Raji (cell line): ENCODE data around the gene ZNF273.

Source experiments
- POLR2A ChIP-seq: IDR thresholded peaks from 2 replicates; pipeline ENCODE4 v1.6.1; 2011; ENCODE audit warnings: low read depth, low read length, control low read depth; ENCODE audit not compliant: insufficient read depth

The ZNF273 gene

GRCh38 chr7:64883113-64883905, 19.8 kb upstream of the ZNF273 start:
- TF ChIP-seq POLR2A = no peak

DNA sequence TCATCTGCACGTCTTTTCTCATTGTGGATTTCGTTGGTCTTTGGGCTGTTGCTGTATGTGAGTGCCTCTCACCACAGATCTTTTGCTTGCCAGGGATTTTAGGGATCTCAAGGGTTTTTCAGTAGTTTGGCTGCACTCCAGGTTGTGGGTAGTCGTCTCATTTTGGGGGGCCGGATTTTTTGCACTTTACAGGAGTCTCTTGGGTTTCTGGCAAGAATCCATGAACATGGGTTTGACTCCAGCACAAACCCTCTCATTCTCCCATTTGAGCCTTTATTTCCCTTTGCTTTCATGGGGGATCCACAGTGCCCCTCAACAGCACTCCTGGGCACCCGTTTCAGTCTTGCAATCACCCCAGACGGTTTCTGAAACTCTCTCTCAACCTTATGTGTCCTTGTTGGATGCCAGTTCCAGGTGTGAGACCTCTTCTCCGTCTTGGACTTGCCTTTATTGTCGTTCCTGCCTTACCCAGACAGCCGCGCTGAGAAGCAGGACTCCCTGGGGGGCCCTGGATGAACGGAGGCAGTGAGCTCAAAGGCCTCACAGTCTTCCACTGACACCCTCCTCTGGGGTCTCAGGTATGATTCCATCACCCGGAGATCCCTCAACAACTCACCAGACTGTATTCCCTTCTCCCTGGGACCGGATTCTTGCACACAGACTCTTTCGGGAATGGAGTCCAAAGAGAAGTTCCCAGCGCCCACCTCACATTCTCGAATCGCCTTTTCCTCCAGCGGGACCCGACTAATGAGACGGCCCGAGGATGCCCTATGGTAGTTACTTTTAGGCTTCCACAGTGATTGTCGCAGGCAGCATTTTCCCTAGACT, 18.8 kb upstream of the ZNF273 start:
- TF ChIP-seq POLR2A = no peak

DNA sequence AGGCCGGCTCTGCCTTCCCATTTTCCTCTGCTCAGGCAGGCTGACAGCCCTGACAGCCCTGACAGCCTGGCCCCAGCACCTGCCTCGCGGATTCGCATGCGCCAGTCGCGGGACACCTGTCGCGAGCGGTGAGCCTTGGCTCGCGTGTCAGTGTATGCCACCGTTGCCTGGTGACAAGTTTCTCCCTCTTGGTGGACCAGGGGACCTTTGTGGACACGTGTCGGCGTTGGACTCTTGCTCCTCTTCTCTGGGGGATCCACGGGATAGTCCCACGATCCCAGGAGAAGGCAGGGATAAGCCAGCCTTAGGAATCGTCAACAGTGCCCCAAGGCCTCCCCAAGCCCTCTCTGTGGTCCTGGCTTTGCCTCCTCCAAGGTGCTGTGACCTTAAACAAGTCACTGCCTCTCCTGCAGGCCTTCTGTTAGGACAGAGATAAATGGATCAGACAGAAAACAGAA, 18.1 kb upstream of the ZNF273 start:
- no peak for TF ChIP-seq POLR2A

DNA sequence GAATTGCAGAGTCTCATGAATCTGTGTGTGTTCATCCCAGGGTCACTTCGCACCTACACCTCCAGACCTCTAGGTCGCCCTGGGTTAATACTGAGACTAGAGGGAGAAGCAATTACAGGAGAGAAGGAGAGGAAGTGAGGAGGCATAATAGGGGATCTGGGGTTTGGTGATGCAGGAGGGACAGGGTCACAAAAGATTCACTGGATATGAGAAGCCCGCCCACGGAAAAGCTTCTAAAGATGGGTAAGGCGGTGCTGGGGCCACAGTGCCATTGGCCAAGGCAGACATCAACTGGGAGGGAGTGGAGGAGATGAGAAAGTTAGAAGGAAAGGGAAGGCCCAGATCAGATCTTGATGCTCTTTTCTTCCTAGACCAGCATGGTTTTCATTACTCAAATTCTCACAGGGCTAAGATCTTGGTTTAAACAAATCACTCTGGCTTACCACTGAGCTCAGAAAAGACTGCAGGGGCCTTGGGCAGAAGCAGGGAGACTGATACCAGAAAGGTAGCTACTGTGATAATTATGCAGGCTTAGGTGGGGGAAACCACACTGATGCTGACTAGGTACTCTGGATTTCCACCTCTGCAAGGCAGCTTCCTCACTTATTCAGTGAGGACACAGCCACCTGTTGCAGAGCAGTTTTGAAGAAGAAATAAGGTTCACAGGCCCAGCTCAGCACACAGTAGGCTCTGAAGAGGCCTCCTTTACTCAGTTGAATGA, 17.4 kb upstream of the ZNF273 start:
- no peak for TF ChIP-seq POLR2A

- no peak for TF ChIP-seq POLR2A
These were observed 16.0 kb upstream of the ZNF273 start for GRCh38 chr7:64886956-64887545.

DNA sequence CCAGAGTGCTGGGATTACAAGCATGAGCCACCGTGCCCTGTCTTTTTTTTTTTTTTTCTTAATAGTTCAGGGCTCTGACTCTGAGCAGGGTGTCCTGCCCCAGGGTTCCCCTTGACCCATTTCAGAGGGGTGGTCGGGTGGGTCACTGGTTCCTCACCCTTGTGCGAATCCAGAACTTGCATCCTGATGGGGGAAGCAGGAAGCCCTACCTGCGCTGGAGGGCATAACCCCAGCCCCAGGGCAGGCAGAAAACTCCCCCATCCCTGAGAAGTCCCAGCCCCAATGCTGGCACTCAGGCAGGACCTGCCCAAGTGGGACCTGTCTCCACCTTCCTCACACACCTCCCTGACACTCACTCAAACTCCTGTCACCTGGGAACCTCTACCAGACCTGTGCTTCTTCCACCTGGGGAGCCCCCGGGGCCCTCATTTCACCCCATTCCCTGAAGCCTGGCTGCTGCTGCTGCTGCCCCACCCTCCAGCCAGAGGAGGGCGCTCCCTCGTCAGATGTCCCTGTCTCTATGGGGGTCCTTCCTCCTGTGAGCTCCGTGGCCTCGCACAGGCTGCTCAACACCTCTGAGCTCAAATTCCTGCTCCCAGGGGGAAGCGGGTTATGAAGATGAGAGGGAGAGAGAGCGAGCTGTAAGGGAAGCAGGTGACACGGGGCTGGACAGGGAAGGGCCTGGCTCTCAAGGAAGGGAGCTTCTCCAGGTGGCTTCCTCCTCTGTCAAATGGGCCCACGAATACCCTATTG, 15.1 kb upstream of the ZNF273 start:
- no peak for TF ChIP-seq POLR2A

DNA sequence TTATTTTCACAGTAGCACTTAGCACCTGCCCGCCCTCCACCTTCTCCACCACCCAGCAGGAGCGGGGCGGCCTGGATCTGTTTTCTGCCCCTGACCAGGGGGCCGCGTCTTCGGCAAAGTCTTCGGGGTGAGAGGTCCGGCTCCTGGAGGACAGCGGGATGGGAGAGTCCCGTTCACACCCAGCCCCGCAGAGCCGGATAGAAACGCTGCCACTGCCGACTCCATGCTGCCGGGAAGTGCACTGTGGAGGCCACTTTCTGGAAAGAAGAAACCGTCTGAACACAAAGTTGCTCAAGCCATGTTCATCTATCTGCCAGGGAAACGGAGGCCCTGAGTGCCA, 14.5 kb upstream of the ZNF273 start:
- TF ChIP-seq POLR2A = no peak

GRCh38 chr7:64888901-64889685, 14.0 kb upstream of the ZNF273 start:
- no peak for TF ChIP-seq POLR2A

- TF ChIP-seq POLR2A = no peak
These were observed 13.3 kb upstream of the ZNF273 start for GRCh38 chr7:64889686-64890162.

- TF ChIP-seq POLR2A = no peak
These were observed 12.2 kb upstream of the ZNF273 start for GRCh38 chr7:64890761-64891362.

GRCh38 chr7:64892116-64892515, 11.0 kb upstream of the ZNF273 start:
- TF ChIP-seq POLR2A = no peak

DNA sequence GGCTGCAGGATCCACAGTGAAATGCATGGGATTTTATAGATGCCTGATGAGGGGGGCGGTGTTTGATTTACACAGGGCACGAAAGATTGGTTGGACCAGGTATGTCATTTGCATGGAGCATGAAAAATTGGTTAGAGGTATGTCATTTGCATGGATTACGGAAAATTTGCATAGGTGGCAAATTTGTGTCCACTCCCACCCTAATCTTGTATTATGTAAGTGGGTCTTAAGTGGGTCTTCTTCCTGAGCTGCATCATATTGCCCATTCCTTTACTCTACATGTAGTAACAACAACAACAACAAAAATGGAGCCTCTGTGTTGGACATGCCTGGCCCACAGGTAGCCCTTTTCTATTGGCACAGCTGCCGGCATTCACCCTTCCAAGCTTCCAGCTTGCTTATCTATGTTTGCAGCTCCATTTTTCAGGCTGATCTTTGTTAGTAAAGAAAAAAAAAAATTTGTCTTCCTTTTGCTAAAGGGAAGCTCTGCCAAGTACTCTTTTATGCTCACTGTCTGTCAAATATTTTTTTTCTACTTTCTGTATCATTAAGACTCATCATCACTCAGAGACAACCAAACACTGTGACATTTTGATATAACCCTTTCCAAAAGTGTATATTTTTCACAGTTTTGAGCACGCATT, 10.3 kb upstream of the ZNF273 start:
- TF ChIP-seq POLR2A = no peak

- no peak for TF ChIP-seq POLR2A
These were observed 9.7 kb upstream of the ZNF273 start for GRCh38 chr7:64893401-64893800.
